OCI-LY7 (cell line): Measurements from ENCODE around the gene NHP2. TPM values are rescaled to one million over a fixed set of nuclear protein-coding genes. Genes with fewer than 3 reads are reported as not detected.
"Not testable (repeated sequence)": the region's sequence is repeated elsewhere in the genome, so short reads cannot be mapped to it uniquely, and the experiment has no call there.

Experiments
- BruUV-seq: library from RNA; stranded (reverse); fragments of 400-500 nt; replicated peaks from 2 replicates; lab custom pipeline; 2021; lab: Mats Ljungman, UMichigan
- CTCF ChIA-PET: fragments of 300-600 bp; sonication (Branson Sonifier 250); formaldehyde crosslinking; loops from one replicate; lab custom pipeline; 2022; ENCODE audit warnings: antibody characterized with exemption; ENCODE audit not compliant: unreplicated experiment; lab: Charles Lee
- POLR2A ChIA-PET: fragments of 300-600 bp; sonication (Branson Sonifier 250); formaldehyde crosslinking; loops from one replicate; lab custom pipeline; 2022; ENCODE audit warnings: antibody characterized with exemption; lab: Charles Lee
- DNase-seq: peaks from one replicate; pipeline ENCODE4 v3.0.0-alpha.2; 2015; ENCODE audit warnings: low spot score
- H2AFZ ChIP-seq: fragments of 200-600 bp; sonication (generic), shearing (Covaris generic); 2 replicates; pipeline ENCODE4 v1.6.1; 2014; ENCODE audit warnings: mild to moderate bottlenecking, antibody characterized with exemption, low read length, moderate library complexity
- H3K27ac ChIP-seq: fragments of 200-600 bp; sonication (generic); 2 replicates; pipeline ENCODE4 v1.5.1; 2014; ENCODE audit warnings: mixed run types, low read depth, mild to moderate bottlenecking, moderate library complexity, low read length, inconsistent platforms; ENCODE audit not compliant: poor library complexity, severe bottlenecking
- H3K36me3 ChIP-seq: fragments of 200-600 bp; sonication (generic); 2 replicates; pipeline ENCODE4 v1.6.1; 2014; ENCODE audit warnings: mild to moderate bottlenecking, antibody characterized with exemption, low read length, moderate library complexity, mixed read lengths; ENCODE audit not compliant: insufficient read depth
- H3K4me1 ChIP-seq: fragments of 200-600 bp; sonication (generic); 2 replicates; pipeline ENCODE4 v1.5.1; 2014; ENCODE audit warnings: mild to moderate bottlenecking, low read length; ENCODE audit not compliant: insufficient read depth, poor library complexity, severe bottlenecking
- H3K4me2 ChIP-seq: fragments of 200-600 bp; sonication (generic); 2 replicates; pipeline ENCODE4 v1.6.1; 2014; ENCODE audit warnings: mild to moderate bottlenecking, low read length
- H3K4me3 ChIP-seq: fragments of 200-600 bp; sonication (generic); 2 replicates; pipeline ENCODE4 v1.5.1; 2014; ENCODE audit warnings: mild to moderate bottlenecking, low read depth, low read length; ENCODE audit not compliant: poor library complexity, severe bottlenecking
- H3K79me2 ChIP-seq: fragments of 200-600 bp; sonication (generic); 2 replicates; pipeline ENCODE4 v1.6.1; 2016; ENCODE audit warnings: low read depth, mild to moderate bottlenecking, low read length, moderate library complexity, mixed read lengths; ENCODE audit not compliant: insufficient read depth
- H3K9me2 ChIP-seq: fragments of 200-600 bp; sonication (generic); 2 replicates; pipeline ENCODE4 v1.6.1; 2016; ENCODE audit warnings: mild to moderate bottlenecking, low read length, mixed read lengths; ENCODE audit not compliant: insufficient read depth
- H3K9me3 ChIP-seq: fragments of 200-600 bp; sonication (generic); 2 replicates; pipeline ENCODE4 v1.6.1; 2014; ENCODE audit warnings: mild to moderate bottlenecking, mixed run types, low read length, mixed read lengths
- H4K20me1 ChIP-seq: fragments of 200-600 bp; sonication (generic); 2 replicates; pipeline ENCODE4 v1.6.1; 2014; ENCODE audit warnings: mild to moderate bottlenecking, antibody characterized with exemption, low read length, moderate library complexity, mixed read lengths; ENCODE audit not compliant: insufficient read depth
- CTCF ChIP-seq: fragments of 200-600 bp; sonication (generic); conservative IDR thresholded peaks from 2 replicates; pipeline ENCODE4 v1.5.1; 2014; ENCODE audit warnings: mild to moderate bottlenecking, antibody characterized with exemption, low read length, moderate library complexity, mixed read lengths
- EZH2phosphoT487 ChIP-seq: fragments of 200-600 bp; sonication (generic); IDR thresholded peaks from 2 replicates; pipeline ENCODE4 v1.6.1; 2018; ENCODE audit warnings: low read depth, borderline replicate concordance, mild to moderate bottlenecking, mixed run types, antibody characterized with exemption, low read length, moderate library complexity, mixed read lengths
- intact Hi-C: fragments of 100-400 bp; cut with micrococcal nuclease; formaldehyde crosslinking; loops from one replicate; pipeline ENCODE4 v1.10.0; 2022; ENCODE audit not compliant: unreplicated experiment
- total RNA-seq, 2 experiments: library from RNA; depleted of rRNA in 1 of 2; stranded (reverse); fragments of >200 nt in 1 of 2; shearing (Covaris generic) in 1 of 2; gene quantifications; 2 replicates each; pipeline ENCODE4 v1.2.3, GENCODE V29; 2014 to 2022

NHP2 gene
- total RNA-seq, 2 experiments from 2014 or later = 216 to 309 TPM

GRCh38 chr5:178199581-178200434, 46.1 kb upstream of the NHP2 start:
- CTCF ChIA-PET = no interaction called here

GRCh38 chr5:178198706-178199105, 45.0 kb upstream of the NHP2 start:
- POLR2A ChIA-PET = no interaction called here
- no peak overlapping the region for H3K27ac ChIP-seq
- no peaks in the 10 kb centered on the region for H3K36me3 ChIP-seq
- intact Hi-C loops = no loop called here
- H3K4me2 ChIP-seq = no peak overlapping the region
- H3K79me2 ChIP-seq = peaks cover 8% of the 10 kb centered on the region; the same call in 1 of the 2 replicates
- no peaks in the 10 kb centered on the region for H3K9me2 ChIP-seq
- H3K4me3 ChIP-seq = no peak overlapping the region
- H3K4me1 ChIP-seq = no peaks in the 10 kb centered on the region
- DNase-seq = no peak
- CTCF ChIA-PET = no interaction called here
- BruUV-seq = no TSS peak
- H3K9me3 ChIP-seq = no peaks in the 10 kb centered on the region
- no peak overlapping the region for H2AFZ ChIP-seq
- no peaks in the 10 kb centered on the region for H4K20me1 ChIP-seq
- no peak for TF ChIP-seq CTCF
- TF ChIP-seq EZH2phosphoT487 = no peak

More at GRCh38 chr5:178199581-178200434, 46.1 kb upstream of the NHP2 start:
- Histone ChIP-seq H3K4me1 (no peaks in the 10 kb centered on the region), H3K4me3 (no peak overlapping the region), H3K79me2 (peaks cover 17% of the 10 kb centered on the region; the same call in 1 of the 2 replicates), H4K20me1 (no peaks in the 10 kb centered on the region), H3K9me3 (no peaks in the 10 kb centered on the region), H3K36me3 (peaks cover 4% of the 10 kb centered on the region; the same call in 1 of the 2 replicates), H2AFZ (no peak overlapping the region), H3K9me2 (no peaks in the 10 kb centered on the region), H3K27ac (no peak overlapping the region), H3K4me2 (no peak overlapping the region)
- no peak for DNase-seq
- no TSS peak for BruUV-seq
- intact Hi-C loops = no loop called here
- TF ChIP-seq EZH2phosphoT487 (no peak), CTCF (no peak)
- POLR2A ChIA-PET = interaction anchor here (1.0 kb wide), 1 partner anchor 44 kb away, joined by 6 read pairs; no protein-coding TSS in a partner anchor

GRCh38 chr5:178198151-178198550, 44.5 kb upstream of the NHP2 start:
- CTCF ChIA-PET = not testable (repeated sequence)

More at GRCh38 chr5:178198151-178198550, 44.5 kb upstream of the NHP2 start:
- H3K4me1 ChIP-seq, H3K9me2 ChIP-seq, H3K27ac ChIP-seq, H4K20me1 ChIP-seq, H3K4me3 ChIP-seq, H3K4me2 ChIP-seq, H2AFZ ChIP-seq, H3K9me3 ChIP-seq, DNase-seq, BruUV-seq, H3K79me2 ChIP-seq, intact Hi-C loops, H3K36me3 ChIP-seq, POLR2A ChIA-PET: not testable (repeated sequence)
